GM19397 (cell line): ENCODE results near the gene NSMCE4A.
"Not testable (repeated sequence)": the region's sequence is repeated elsewhere in the genome, so short reads cannot be mapped to it uniquely, and the experiment has no call there.

ENCODE experiments used
- ATAC-seq: cut with Tn5 transposase; IDR thresholded peaks from one replicate; pipeline ENCODE4 v1.9.1; 2021; ENCODE audit warnings: mild to moderate bottlenecking, moderate library complexity; ENCODE audit not compliant: unreplicated experiment

NSMCE4A gene

DNA sequence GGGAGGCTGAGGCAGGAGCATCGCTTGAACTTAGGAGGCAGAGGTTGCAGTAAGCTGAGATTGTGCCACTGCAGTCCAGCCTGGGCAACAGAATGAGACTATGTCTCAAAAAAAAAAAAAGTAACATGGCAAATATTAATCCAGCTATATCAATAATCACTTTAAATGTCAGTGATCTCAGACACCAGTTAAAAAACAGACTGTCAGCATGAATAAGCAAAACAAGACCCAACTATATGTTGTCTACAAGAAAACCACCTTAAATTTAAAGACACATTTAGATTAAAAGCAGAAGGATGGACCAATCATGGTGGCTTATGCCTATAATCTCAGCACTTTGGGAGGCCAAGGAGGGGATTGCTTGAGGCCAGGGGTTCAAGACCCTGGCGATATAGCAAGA, 38.7 kb downstream of the NSMCE4A start:
- ATAC-seq, result no peak

DNA sequence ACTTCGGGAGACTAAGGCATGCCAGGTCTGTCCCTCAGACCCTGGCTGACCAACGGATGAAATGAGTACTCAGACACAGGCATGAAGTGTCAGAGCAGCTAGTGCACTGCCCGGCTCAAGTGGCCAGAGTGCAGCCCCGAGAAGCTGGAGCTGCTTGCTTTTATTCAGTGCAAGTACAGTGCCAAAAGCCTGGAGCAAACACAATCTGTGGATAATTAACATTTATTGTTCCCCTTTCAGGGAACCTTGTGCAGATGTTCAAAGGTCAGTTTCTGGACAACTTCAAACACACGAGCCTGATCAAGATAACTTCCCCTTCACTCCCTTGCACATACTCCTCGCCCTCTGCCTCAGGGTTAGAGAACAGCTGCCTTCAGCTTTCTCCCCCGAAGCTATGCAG, 39.3 kb downstream of the NSMCE4A start:
- ATAC-seq, result no peak

DNA sequence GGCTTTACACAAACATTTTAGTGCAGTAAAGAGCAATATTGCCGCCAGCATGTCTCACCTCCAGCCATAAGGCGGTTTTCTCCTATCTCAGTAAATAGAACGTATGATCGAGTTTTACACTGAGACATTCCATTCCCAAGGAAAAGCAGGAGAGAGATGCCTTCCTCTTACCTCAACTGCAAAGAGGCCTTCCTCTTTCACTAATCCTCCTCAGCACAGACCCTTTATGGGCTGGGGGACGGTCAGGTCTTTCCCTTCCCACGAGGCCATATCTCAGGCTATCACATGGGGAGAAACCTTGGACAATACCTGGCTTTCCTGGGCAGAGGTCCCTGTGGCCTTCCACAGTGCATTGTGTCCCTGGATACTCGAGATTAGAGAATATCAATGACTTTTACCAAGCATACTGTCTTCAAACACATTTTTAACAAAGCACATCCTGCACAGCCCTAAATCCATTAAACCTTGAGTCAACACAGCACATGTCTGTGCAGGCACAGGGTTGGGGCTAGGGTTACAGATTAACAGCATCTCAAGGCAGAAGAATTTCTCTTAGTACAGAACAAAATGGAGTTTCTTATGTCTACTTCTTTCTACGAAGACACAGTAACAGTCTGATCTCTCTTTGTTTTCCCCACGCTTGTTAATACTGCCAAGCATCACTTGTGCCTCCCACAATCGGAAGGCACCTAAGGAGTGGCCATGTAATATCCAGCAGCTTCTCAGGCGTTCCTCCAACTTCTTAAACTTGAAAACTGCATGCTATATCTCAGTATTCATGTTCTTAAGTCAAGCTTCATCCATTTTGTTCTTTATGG, 44.5 kb downstream of the NSMCE4A start:
- ATAC-seq, result not testable (repeated sequence)

DNA sequence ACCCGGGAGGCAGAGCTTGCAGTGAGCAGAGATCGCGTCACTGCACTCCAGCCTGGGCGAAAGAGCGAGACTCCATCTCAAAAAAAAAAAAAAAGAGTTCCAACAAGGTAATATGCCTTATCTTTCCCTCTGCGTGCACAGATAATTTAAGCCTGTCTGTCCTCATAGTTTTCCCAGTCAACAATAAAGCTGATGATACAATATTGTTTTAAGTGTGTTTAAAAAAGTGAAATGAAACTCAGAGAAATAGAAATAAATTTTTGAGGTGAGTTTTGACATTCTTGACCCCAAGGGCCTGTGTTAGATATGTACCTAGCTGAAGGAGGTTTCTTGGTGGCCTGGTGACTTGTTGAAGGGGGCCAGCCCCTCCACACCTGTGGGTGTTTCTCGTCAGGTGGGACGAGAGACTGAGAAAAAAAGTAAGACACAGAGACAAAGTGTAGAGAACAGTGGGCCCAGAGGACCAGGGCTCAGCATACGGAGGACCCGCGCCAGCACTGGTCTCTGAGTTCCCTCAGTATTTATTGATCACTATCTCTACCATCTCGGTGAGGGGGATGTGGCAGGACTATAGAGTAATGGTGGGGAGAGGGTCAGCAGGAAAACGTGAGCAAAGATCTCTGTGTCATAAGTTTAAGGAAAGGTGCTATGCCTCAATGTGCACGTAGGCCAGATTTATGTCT, 45.3 kb downstream of the NSMCE4A start:
- ATAC-seq, result not testable (repeated sequence)

DNA sequence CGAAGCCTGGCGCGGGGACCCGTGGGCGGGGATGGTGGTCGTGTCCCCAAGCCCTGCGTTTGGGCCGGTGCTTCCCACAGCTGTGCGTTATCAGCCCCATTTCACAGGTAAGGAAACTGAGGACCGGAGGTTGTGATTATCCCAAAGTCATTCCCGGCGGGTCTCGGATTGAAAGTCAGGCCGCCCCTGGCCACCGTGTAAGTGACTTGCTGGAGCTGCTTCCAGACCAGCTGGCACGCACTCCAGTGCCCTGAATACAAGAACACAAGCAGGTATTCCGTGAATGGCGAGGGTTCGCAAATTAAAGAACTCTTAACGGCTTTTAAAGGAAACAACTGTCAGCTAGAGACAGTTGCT, 46.5 kb downstream of the NSMCE4A start:
- peak; percentile 9 for ATAC-seq

DNA sequence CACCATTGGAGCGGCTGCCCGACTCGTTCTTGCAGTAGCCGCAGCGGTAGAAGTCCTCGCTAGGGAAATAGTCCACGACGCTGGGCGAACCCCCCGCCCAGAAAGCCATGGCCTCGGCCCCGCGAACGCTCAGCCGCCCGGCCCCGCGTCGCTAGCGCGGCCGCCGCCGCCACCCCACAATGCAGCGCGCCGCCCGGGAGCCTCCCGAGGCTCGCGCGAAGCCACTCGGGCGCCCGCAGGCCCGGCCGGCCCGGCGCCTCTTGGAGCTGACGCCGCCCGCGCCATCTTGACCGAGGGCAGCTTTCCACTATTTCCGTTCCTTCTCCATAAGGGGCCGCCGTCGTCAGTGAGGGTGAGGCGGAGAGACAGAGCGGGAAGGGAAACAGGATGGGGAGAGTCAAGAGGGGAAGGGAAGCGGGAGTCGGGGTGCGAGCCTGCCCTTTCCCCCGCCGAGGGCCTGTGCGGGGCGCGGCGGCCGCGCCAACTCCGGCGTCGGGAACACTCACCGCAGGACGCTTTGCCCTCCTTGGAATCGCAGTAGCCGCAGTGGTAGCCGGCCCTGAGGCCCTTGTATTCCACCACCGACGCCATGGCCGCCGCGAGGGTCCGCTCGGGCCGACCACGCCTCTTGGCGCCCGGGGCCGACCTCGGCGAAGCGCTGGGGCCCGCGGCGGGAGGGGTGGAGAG, 47.0 kb downstream of the NSMCE4A start, which contains the start of gene ATE1:
TSS of gene ATE1 (minus strand) at position 191 of the 687 bp plus-strand sequence. CDS start at position 109, 82 bp downstream.
- peak; percentile 76 for ATAC-seq

DNA sequence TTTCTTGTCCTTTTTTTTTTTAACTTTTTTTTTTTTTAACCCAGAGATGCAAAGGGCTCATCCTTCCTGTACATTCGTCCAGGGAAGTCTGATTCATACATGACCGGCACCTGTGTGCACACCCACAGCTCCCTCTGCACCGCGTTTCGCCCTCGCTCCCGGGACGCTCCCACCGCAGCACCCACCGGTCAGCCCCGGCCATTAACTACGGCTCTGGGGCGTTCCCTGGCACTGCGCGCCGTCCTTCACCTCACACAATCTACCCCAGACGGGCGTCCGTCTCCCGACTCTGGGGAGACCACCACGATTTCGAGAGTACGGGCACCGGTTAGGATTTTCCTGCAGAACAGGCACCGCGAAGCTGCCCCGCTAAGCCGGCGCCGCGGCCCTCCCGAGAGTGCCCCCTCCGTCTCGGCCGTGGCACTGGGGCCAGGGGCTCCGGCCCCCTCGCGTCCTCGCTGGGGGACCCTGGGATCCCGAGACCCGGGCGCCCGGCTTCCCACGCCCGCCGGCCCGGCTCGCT, 47.6 kb downstream of the NSMCE4A start:
- peak; percentile 42 for ATAC-seq

DNA sequence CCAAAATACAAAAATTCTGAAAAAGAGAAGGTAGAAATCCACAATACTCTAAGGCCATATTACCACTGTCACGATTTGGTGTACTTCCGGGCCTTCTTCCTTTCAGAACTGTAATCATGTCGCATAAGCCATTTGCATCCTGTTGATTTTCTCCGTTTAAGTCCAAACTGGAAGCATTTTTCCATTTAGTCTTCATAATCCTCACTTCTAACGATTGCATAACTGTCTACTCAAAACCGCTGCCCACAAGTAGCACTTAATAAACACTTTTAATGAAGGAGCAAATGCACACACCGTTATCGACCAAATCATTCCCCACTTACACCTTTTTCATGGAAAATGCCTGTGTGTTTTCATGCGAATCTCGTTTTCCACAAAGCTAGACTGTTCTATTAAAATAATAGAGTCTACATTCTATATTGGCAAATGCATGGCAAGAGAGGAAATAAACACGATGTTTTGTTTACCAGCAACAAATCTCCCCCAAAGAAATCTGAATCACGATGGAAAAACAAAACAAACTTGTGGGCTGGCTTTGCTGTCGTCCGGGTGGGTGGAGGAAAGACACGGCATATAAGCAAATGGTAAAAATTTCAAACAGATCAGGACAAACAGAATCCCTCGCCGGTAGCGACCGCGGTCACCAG, 48.2 kb downstream of the NSMCE4A start:
- ATAC-seq, result peak; percentile 4

DNA sequence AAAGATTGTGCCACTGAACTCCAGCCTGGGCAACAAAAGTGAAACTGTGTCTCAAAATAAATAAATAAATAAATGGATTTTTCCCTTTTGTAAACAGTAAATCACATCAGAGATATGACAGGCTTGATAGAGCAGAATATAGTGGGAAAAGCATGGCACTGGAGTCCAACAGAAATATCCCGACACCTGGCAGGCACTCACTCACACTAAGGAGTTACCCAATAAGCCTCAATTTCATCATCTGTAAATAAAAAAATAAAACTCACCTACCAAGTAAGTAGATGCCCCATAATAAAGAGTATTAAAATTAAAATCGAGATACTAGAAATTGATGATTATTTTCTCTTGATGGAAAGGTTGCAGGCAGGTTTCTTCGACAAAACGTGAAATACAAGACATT, 48.9 kb downstream of the NSMCE4A start:
- ATAC-seq, result no peak

DNA sequence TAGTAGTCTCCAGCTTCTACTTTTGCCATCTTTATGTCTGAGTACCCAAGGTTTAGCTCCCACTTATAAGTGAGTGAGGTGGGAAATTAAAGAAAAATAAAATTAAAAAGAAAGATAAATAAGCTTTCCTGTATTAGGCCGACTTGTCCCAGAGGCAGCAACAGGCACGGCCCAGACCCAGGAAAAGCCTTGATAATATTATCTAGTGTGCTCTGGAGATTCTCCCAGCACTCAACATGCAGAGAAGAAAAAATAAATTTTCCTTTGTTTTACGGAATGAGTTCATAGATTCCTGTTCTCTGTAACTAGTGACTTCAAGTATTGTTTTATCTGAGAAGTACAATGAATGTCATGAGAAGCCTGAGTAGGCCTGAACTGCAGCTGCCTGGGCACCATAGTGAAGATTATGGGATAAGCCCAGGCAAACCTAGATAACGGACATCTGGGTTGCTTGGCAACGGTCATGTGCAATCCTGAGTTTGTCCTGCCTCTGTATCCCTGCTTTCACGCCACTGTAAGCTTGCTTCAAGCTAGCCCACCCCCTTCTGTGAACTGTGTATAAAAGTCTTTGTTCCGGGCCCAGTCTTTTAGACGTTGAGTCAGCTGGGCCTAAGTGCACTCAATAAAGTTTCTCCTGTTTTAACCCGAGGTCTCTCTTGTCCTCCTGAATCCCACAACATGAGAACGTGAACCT, 53.6 kb downstream of the NSMCE4A start:
- no peak for ATAC-seq

DNA sequence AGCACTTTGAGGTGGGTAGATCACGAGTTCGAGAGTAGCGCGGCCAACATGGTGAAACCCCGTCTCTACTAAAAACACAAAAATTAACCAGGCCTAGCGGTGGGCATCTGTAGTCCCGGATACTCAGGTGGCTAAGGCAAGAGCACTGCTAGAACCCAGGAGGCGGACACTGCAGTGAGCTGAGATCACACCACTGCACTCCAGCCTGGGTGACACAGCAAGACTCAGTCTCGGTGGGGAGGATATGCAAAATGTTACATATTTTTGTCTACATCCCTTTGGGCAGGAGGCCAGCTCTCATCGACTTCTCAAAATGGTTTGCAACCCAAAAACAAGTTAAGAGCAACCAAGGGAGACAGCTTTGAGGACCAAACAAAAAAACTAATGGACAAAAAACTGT, 55.4 kb downstream of the NSMCE4A start:
- ATAC-seq, result no peak

DNA sequence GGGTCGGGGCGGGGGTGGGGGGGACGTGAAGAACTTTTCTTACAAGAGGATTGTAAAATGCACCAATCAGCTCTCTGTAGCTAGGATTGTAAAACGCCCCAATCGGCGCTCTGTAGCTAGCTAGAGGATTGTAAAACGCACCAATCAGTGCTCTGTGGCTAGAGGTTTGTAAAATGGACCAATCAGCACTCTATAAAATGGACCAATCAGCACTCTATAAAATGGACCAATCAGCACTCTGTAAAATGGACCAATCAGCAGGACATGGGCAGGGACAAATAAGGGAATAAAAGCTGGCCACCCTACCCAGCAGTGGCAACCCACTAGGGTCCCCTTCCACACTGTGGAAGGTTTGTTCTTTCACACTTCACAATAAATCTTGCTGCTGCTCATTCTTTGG, 56.2 kb downstream of the NSMCE4A start:
- not testable (repeated sequence) for ATAC-seq

DNA sequence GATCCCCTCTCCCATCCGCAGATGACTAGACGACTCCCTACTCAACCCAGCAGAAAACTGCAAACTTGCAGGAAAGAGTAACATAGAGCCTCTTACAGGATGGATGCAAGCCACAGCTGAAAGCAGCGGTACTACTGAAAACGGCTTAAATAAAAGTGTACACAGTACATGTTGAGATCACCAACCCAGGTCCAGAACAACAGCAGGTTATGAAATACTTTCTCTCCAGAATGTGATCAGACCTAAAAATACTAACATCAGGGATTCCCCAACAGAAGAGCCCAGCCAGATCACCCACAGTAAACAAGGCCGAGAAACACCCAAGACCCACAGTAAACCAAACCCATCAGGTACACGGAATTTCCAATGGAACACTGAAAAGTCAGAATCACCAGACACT, 60.4 kb downstream of the NSMCE4A start:
- ATAC-seq, result no peak

DNA sequence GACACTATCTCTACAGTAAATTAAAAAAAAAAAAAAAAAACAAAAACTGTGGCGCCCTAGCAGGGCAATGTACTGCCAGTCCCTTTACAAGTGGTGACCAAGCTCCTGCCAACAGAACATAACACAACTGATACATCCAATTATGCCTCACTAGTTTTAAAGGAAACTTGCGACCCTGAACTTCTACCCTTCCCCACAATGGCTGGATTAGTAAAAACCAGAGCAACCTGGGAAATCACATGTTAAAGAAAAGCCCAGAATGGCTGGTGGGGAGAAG, 63.7 kb downstream of the NSMCE4A start:
- no peak for ATAC-seq

DNA sequence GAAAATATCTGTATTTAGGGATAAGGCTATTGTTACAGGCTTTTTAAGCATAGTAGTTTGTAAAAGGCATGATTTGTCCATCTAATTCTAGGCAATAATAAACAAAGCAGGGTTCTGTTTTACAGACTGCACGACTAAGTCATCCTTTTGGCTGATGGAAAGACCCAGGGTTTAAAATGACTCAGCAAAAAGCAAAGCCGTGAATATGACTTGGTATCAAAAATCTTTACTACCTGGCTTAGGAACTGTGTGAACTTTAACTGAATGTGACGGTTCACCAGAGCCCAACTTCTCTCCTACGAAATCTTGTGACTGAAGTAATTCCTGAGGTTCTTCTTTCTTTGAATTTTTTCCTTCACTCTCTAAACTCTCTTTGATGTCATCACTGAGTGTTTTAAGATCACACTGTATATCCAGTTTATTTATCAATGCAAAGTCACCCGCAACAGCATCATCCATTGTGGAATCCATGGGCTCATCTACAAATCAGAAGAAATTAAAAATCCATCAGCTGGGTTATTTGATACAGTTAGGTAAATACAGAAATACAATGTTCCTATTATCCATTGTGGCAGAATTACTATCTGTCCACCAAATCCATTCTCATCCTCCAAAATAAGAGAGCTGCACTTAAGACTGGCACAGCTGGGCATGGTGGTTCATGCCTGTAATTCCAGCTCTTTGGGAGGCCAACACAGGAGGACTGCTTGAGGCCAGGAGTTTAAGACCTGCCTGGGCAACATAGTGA, 64.2 kb downstream of the NSMCE4A start:
- ATAC-seq, result no peak
